K562 (cell line): ENCODE measurements around the gene ST6GAL1. TPM values are rescaled to one million over a fixed set of nuclear protein-coding genes. Genes with fewer than 3 reads are reported as not detected.

Experiments
- ATAC-seq: fragments of 200-7000 bp; cut with Tn5 transposase; 3 replicates; pipeline ENCODE4 v1.9.1; 2020; ENCODE audit warnings: moderate library complexity
- BruUV-seq: library from RNA; stranded (reverse); fragments of 400-500 nt; replicated peaks from 2 replicates; lab custom pipeline; 2021; lab: Mats Ljungman, UMichigan
- CTCF ChIA-PET: fragments of 300-600 bp; formaldehyde crosslinking; extraction: SDS; loops from one replicate; lab custom pipeline; 2021; ENCODE audit warnings: low intra/inter-chr PET ratio; lab: Yijun Ruan, JAX
- POLR2A ChIA-PET: fragments of 300-600, 350-650 bp; sonication (Branson Sonifier 250); formaldehyde crosslinking; extraction: SDS; loops from one replicate; lab custom pipeline; 2021; ENCODE audit warnings: antibody characterized with exemption, inconsistent platforms; lab: Yijun Ruan, JAX
- DNase-seq, 4 experiments: peaks; one replicate each; pipeline versions ENCODE4 v3.0.0 to v3.0.0-alpha.2; 2011 to 2018; ENCODE audit warnings: low spot score in 3 of 4, mixed read lengths in 3 of 4; ENCODE audit errors: extremely low read depth in 1 of 4
- FAIRE-seq: peaks from 2 replicates; lab custom pipeline; 2011; peaks lifted over from hg19 to GRCh38; lab: Jason Lieb, UNC
- H2AFZ ChIP-seq: 2 replicates; pipeline ENCODE4 v1.6.0; 2011; ENCODE audit warnings: low read depth, low read length, control low read depth, inconsistent platforms
- H3K27ac ChIP-seq: fragments of 200-600 bp; 3 replicates; pipeline ENCODE4 v1.8.0; 2011; ENCODE audit warnings: low read depth, mild to moderate bottlenecking, control low read depth, inconsistent platforms, low read length, moderate library complexity, mixed read lengths; ENCODE audit errors: extremely low read depth
- H3K27me3 ChIP-seq, 2 experiments: fragments of 300-600 bp in 1 of 2; 2 replicates in 1 of 2; 3 replicates in 1 of 2; pipeline versions ENCODE4 v1.6.0 to v1.8.0; 2011; ENCODE audit warnings: inconsistent platforms in 2 of 2, low read length in 2 of 2, mild to moderate bottlenecking in 1 of 2, mixed read lengths in 1 of 2, moderate library complexity in 1 of 2; ENCODE audit not compliant: control insufficient read depth in 2 of 2, insufficient read depth in 2 of 2
- H3K36me3 ChIP-seq: fragments of 300-600 bp; 3 replicates; pipeline ENCODE4 v1.8.0; 2011; ENCODE audit warnings: mild to moderate bottlenecking, low read length, inconsistent platforms; ENCODE audit not compliant: control insufficient read depth, insufficient read depth
- H3K4me1 ChIP-seq, 2 experiments: fragments of 200-600 bp in 1 of 2; replicated peaks in 1 of 2; 2 replicates in 1 of 2; 3 replicates in 1 of 2; pipeline versions ENCODE4 v1.5.1 to v1.8.0; 2011; ENCODE audit warnings: inconsistent platforms in 2 of 2, low read length in 2 of 2, mild to moderate bottlenecking in 1 of 2, mixed read lengths in 1 of 2, moderate library complexity in 1 of 2; ENCODE audit not compliant: control insufficient read depth in 2 of 2, insufficient read depth in 2 of 2
- H3K4me2 ChIP-seq: 2 replicates; pipeline ENCODE4 v1.6.1; 2011; ENCODE audit warnings: low read length, control low read depth, inconsistent platforms, mixed read lengths; ENCODE audit not compliant: insufficient read depth
- H3K4me3 ChIP-seq: fragments of 200-600 bp; sonication (generic), shearing (Covaris generic); 2 replicates; pipeline ENCODE4 v1.5.1; 2016; ENCODE audit warnings: control low read depth, inconsistent platforms
- H3K79me2 ChIP-seq: fragments of 200-600 bp; 3 replicates; pipeline ENCODE4 v1.8.0; 2011; ENCODE audit warnings: low read length, inconsistent platforms; ENCODE audit not compliant: control insufficient read depth, insufficient read depth
- H3K9ac ChIP-seq, 2 experiments: 2 replicates each; pipeline versions ENCODE4 v1.6.0 to v1.6.1; 2011; ENCODE audit warnings: low read depth in 2 of 2, low read length in 2 of 2, control low read depth in 1 of 2, inconsistent platforms in 1 of 2, mild to moderate bottlenecking in 1 of 2, mixed read lengths in 1 of 2; ENCODE audit not compliant: insufficient read depth in 1 of 2
- H3K9me1 ChIP-seq: one replicate; pipeline ENCODE4 v1.6.0; 2011; ENCODE audit warnings: inconsistent platforms, mild to moderate bottlenecking, low read length, moderate library complexity; ENCODE audit not compliant: control insufficient read depth, insufficient read depth
- H3K9me3 ChIP-seq: replicated peaks from 2 replicates; pipeline ENCODE4 v1.5.1; 2011; ENCODE audit warnings: low read depth, low read length, inconsistent platforms; ENCODE audit not compliant: control insufficient read depth, insufficient read depth
- H4K20me1 ChIP-seq: replicated peaks from 2 replicates; pipeline ENCODE4 v1.6.1; 2011; ENCODE audit warnings: low read length, inconsistent platforms, mixed read lengths; ENCODE audit not compliant: control insufficient read depth, insufficient read depth
- ARID1B ChIP-seq: fragments of 450-650 bp; IDR thresholded peaks from 2 replicates; pipeline ENCODE4 v1.6.1; 2016; ENCODE audit warnings: antibody characterized with exemption, mild to moderate bottlenecking, inconsistent platforms
- EZH2 ChIP-seq: IDR thresholded peaks from 2 replicates; pipeline ENCODE4 v1.6.1; 2012; ENCODE audit warnings: low read depth, mild to moderate bottlenecking, inconsistent platforms, low read length, borderline replicate concordance
- KDM5B ChIP-seq: fragments of 200-600 bp; sonication (generic); IDR thresholded peaks from 2 replicates; pipeline ENCODE4 v1.6.1; 2012; ENCODE audit warnings: low read depth, mild to moderate bottlenecking, moderate library complexity, low read length, control low read depth, inconsistent platforms; ENCODE audit not compliant: insufficient replicate concordance
- TCF7L2 ChIP-seq: fragments of 150-350 bp; IDR thresholded peaks from 2 replicates; pipeline ENCODE4 v1.6.1; 2016; ENCODE audit warnings: low read depth, mild to moderate bottlenecking, low read length, moderate library complexity
- ZKSCAN8 ChIP-seq: fragments of 200-800 bp; sonication (Bioruptor generic); IDR thresholded peaks from 2 replicates; pipeline ENCODE4 v1.6.1; 2016; ENCODE audit warnings: missing genetic modification characterization, missing compliant biosample characterization
- ZNF655 ChIP-seq: fragments of 250-450 bp; sonication (Bioruptor Pico); IDR thresholded peaks from 2 replicates; pipeline ENCODE4 v1.5.0; 2021
- WGBS: fragments of 100-300 bp; shearing (Covaris generic); methylation state at CpG from one replicate; pipeline ENCODE4 v1.1.6; 2016; ENCODE audit warnings: low coverage, mixed read lengths; ENCODE audit not compliant: insufficient coverage; ENCODE audit errors: missing lambda C conversion rate; 5-methylcytosine and 5-hydroxymethylcytosine counted together
- in situ Hi-C: fragments of 300-500 bp; cut with MboI; formaldehyde crosslinking; loops from 4 replicates; pipeline ENCODE4 v1.15.0; 2018; ENCODE audit warnings: inconsistent platforms, mixed read lengths
- intact Hi-C: fragments of 100-400 bp; cut with micrococcal nuclease; formaldehyde crosslinking; loops from 2 replicates; pipeline ENCODE4 v1.14.2; 2022
- polyA plus RNA-seq, 8 experiments: library from polyadenylated mRNA; depleted of rRNA in 4 of 8; stranded (reverse) in 5 of 8; unstranded in 3 of 8; fragments of >200 nt; fragmentation: Nextera tagmentation in 2 of 8; fragmentation: Illumina TruSeq in 1 of 8; extraction: Ambion mirVana in 2 of 8; extraction: Trizol in 1 of 8; gene quantifications; 2 replicates each; pipeline versions ENCODE4 v1.2.1 to v1.2.3, GENCODE V29; 2011 to 2014; ENCODE audit warnings: inconsistent platforms in 1 of 8, missing spikeins in 1 of 8
- total RNA-seq, 7 experiments: library from RNA; depleted of rRNA in 6 of 7; stranded (reverse); fragments of >200 nt in 6 of 7; fragmentation: Illumina TruSeq in 2 of 7; extraction: Trizol in 2 of 7; gene quantifications; 2 replicates each; pipeline versions ENCODE4 v1.2.1 to v1.2.3, GENCODE V29; 2011 to 2021; ENCODE audit warnings: low replicate concordance in 1 of 7

ST6GAL1 gene
- total and polyA plus RNA-seq, 9 of the 15 experiments (the other 6 are each of a cell fraction or from before 2014, with no cell fraction given) = 31.9 to 145 (median 71.0) TPM

- H3K27ac ChIP-seq = no peak overlapping the region
- no peaks in the 10 kb centered on the region for H3K79me2 ChIP-seq
- no peaks in the 10 kb centered on the region; a peak in 1 of 5 replicates for H3K27me3 ChIP-seq
- intact Hi-C loops (no loop called here), in situ Hi-C loops (no loop called here)
- ChIA-PET CTCF (no interaction called here), POLR2A (no interaction called here)
- no peak overlapping the region for H2AFZ ChIP-seq
- H3K9me3 ChIP-seq = no peaks in the 10 kb centered on the region
- no peaks in the 10 kb centered on the region for H4K20me1 ChIP-seq
- 33% methylated on average over 1 of the region's 1 CpG for WGBS
- no TSS peak for BruUV-seq
- no peak overlapping the region for H3K4me2 ChIP-seq
- no peak overlapping the region for H3K9ac ChIP-seq
- no peak overlapping the region for H3K4me3 ChIP-seq
- no peaks in the 10 kb centered on the region for H3K36me3 ChIP-seq
- TF ChIP-seq TCF7L2 (no peak), EZH2 (no peak), ZNF655 (CRISPR knock-in tag) (no peak), ZKSCAN8 (CRISPR knock-in tag) (no peak), ARID1B (no peak), KDM5B (no peak)
- H3K9me1 ChIP-seq = no peaks in the 10 kb centered on the region
- no peak for ATAC-seq
- no peak for DNase-seq
- no peak for FAIRE-seq
- H3K4me1 ChIP-seq = no peaks in the 10 kb centered on the region
Measured at GRCh38 chr3:187093320-187093719, 163.0 kb downstream of the ST6GAL1 start.
